ENCODE results near the gene PIGP.

- TF ChIP-seq, protein P1, sequence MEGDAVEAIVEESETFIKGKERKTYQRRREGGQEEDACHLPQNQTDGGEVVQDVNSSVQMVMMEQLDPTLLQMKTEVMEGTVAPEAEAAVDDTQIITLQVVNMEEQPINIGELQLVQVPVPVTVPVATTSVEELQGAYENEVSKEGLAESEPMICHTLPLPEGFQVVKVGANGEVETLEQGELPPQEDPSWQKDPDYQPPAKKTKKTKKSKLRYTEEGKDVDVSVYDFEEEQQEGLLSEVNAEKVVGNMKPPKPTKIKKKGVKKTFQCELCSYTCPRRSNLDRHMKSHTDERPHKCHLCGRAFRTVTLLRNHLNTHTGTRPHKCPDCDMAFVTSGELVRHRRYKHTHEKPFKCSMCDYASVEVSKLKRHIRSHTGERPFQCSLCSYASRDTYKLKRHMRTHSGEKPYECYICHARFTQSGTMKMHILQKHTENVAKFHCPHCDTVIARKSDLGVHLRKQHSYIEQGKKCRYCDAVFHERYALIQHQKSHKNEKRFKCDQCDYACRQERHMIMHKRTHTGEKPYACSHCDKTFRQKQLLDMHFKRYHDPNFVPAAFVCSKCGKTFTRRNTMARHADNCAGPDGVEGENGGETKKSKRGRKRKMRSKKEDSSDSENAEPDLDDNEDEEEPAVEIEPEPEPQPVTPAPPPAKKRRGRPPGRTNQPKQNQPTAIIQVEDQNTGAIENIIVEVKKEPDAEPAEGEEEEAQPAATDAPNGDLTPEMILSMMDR (IDR thresholded peaks at IDR 0.05; ENCODE audit: low read depth, low read length): no peak
- no peak for TF ChIP-seq POLR2A (IDR thresholded peaks at IDR 0.05; ENCODE audit: extremely low read depth, insufficient read length)
- no peak for TF ChIP-seq MYC (IDR thresholded peaks at IDR 0.05; ENCODE audit: low read depth, low read length)
- TF ChIP-seq, protein P2, sequence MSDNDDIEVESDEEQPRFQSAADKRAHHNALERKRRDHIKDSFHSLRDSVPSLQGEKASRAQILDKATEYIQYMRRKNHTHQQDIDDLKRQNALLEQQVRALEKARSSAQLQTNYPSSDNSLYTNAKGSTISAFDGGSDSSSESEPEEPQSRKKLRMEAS (IDR thresholded peaks at IDR 0.05; ENCODE audit: low read depth, low read length): no peak
Observed at GRCh38 chr21:37039411-37040075, 33.3 kb downstream of the PIGP start.

All from NB4 (cell line).